ENCODE data around the gene FAR2.

GRCh38 chr12:29110506-29111442, 38.3 kb upstream of the FAR2 start:
- TF ChIP-seq, protein P1, sequence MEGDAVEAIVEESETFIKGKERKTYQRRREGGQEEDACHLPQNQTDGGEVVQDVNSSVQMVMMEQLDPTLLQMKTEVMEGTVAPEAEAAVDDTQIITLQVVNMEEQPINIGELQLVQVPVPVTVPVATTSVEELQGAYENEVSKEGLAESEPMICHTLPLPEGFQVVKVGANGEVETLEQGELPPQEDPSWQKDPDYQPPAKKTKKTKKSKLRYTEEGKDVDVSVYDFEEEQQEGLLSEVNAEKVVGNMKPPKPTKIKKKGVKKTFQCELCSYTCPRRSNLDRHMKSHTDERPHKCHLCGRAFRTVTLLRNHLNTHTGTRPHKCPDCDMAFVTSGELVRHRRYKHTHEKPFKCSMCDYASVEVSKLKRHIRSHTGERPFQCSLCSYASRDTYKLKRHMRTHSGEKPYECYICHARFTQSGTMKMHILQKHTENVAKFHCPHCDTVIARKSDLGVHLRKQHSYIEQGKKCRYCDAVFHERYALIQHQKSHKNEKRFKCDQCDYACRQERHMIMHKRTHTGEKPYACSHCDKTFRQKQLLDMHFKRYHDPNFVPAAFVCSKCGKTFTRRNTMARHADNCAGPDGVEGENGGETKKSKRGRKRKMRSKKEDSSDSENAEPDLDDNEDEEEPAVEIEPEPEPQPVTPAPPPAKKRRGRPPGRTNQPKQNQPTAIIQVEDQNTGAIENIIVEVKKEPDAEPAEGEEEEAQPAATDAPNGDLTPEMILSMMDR (conservative IDR thresholded peaks at IDR 0.05 in 1 of 2, IDR thresholded peaks at IDR 0.05 in 1 of 2; ENCODE audit: extremely low read depth in 1 of 2, insufficient read depth in 1 of 2, low read depth in 1 of 2, low read length in 2 of 2), result no peak
- TF ChIP-seq EZH2 (IDR thresholded peaks at IDR 0.05; ENCODE audit: borderline replicate concordance, low read length), result no peak
